SU-DHL-6 (cell line): ENCODE results near the gene GPRC5D.

Source experiments
- H2AFZ ChIP-seq: fragments of 200-600 bp; sonication (generic); 2 replicates; pipeline ENCODE4 v1.6.1; 2014; ENCODE audit warnings: low read depth, mild to moderate bottlenecking, moderate library complexity, mixed read lengths, antibody characterized with exemption, low read length; ENCODE audit not compliant: severe bottlenecking
- H3F3A ChIP-seq: fragments of 200-600 bp; shearing (Covaris generic); 2 replicates; pipeline ENCODE4 v1.6.0; 2016; ENCODE audit warnings: antibody characterized with exemption, mild to moderate bottlenecking; ENCODE audit not compliant: insufficient read depth
- H3K27ac ChIP-seq: fragments of 200-600 bp; sonication (generic); 2 replicates; pipeline ENCODE4 v1.5.1; 2016; ENCODE audit warnings: low read depth, mild to moderate bottlenecking, low read length, moderate library complexity, mixed read lengths
- H3K27me3 ChIP-seq: fragments of 200-600 bp; sonication (generic), shearing (Covaris generic); 2 replicates; pipeline ENCODE4 v1.6.0; 2014; ENCODE audit warnings: mild to moderate bottlenecking, low read length
- H3K36me3 ChIP-seq: fragments of 200-600 bp; sonication (generic); 2 replicates; pipeline ENCODE4 v1.6.1; 2014; ENCODE audit warnings: mild to moderate bottlenecking, low read length, mixed read lengths
- H3K4me2 ChIP-seq: fragments of 300-600, 200-600 bp; shearing (Covaris generic), sonication (generic); 2 replicates; pipeline ENCODE4 v1.6.0; 2014; ENCODE audit warnings: low read length, low read depth, mild to moderate bottlenecking; ENCODE audit not compliant: poor library complexity, severe bottlenecking
- H3K4me3 ChIP-seq: fragments of 200-600 bp; sonication (generic); 2 replicates; pipeline ENCODE4 v1.5.1; 2014; ENCODE audit warnings: antibody characterized with exemption, low read length, mild to moderate bottlenecking, mixed read lengths; ENCODE audit not compliant: insufficient read depth, poor library complexity, severe bottlenecking
- H3K79me2 ChIP-seq: fragments of 200-600 bp; sonication (generic); 2 replicates; pipeline ENCODE4 v1.6.1; 2014; ENCODE audit warnings: mild to moderate bottlenecking, low read length, moderate library complexity; ENCODE audit not compliant: insufficient read depth
- H3K9ac ChIP-seq: fragments of 200-600 bp; sonication (generic); 2 replicates; pipeline ENCODE4 v1.7.0; 2014; ENCODE audit warnings: mild to moderate bottlenecking, low read length
- H3K9me2 ChIP-seq: fragments of 200-600 bp; sonication (generic); replicated peaks from 2 replicates; pipeline ENCODE4 v1.6.1; 2014; ENCODE audit warnings: low read length; ENCODE audit not compliant: insufficient read depth
- H3K9me3 ChIP-seq: fragments of 200-600 bp; sonication (generic); 2 replicates; pipeline ENCODE4 v1.6.1; 2014; ENCODE audit warnings: low read length, mixed read lengths; ENCODE audit not compliant: insufficient read depth
- H4K20me1 ChIP-seq: fragments of 200-600 bp; sonication (generic); 2 replicates; pipeline ENCODE4 v1.6.1; 2014; ENCODE audit warnings: low read depth, mild to moderate bottlenecking, antibody characterized with exemption, low read length, moderate library complexity, mixed read lengths
- EZH2phosphoT487 ChIP-seq: fragments of 200-600 bp; sonication (generic), shearing (Covaris generic); conservative IDR thresholded peaks from 2 replicates; pipeline ENCODE4 v1.6.1; 2018; ENCODE audit warnings: mild to moderate bottlenecking, antibody characterized with exemption, low read length, moderate library complexity, mixed read lengths
- TF ChIP-seq, protein P1 (sequence below): fragments of 200-600 bp; sonication (generic); IDR thresholded peaks from one replicate; pipeline ENCODE4 v1.5.1; 2017; ENCODE audit warnings: antibody characterized with exemption, mild to moderate bottlenecking, low read length, moderate library complexity; ENCODE audit not compliant: insufficient read depth, poor library complexity, severe bottlenecking

GPRC5D gene

DNA sequence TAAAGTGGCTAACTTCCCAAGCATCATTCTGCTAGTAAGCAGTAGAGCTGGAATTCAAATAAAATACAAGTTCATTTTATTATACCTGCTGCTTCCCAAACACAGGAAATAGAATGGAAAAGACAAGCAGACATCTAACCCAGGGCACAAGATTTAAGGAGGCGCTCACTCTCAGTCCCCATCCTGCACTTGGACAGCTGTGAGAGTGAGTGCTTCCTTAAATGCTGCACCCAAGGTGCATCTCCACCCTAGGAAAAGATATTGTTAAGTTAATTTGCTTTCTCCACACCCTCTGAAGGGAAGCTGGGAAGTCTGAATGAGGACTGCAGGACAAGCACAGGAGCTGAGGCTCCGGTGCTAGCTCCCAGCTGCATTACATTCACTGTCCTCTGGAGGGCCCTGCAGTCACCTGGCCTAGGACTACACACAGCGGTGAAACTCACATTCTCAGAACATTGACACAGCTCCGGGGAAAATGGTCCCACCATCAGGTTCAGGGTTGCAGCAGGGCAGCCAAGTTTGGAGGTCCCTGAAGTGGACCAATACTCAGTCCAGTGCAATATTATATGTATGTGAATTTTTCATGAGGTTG, 33.9 kb upstream of the GPRC5D start:
- Histone ChIP-seq H3K4me2 (no peak overlapping the region), H3K9me3 (no peaks in the 10 kb centered on the region), H3K36me3 (no peaks in the 10 kb centered on the region), H3K27ac (no peak overlapping the region), H3K9me2 (no peaks in the 10 kb centered on the region), H3K4me3 (no peak overlapping the region), H4K20me1 (no peaks in the 10 kb centered on the region), H2AFZ (no peak overlapping the region), H3K79me2 (no peaks in the 10 kb centered on the region), H3K9ac (no peak overlapping the region), H3K27me3 (no peaks in the 10 kb centered on the region), H3F3A (no peaks in the 10 kb centered on the region)
- TF ChIP-seq, protein P1, sequence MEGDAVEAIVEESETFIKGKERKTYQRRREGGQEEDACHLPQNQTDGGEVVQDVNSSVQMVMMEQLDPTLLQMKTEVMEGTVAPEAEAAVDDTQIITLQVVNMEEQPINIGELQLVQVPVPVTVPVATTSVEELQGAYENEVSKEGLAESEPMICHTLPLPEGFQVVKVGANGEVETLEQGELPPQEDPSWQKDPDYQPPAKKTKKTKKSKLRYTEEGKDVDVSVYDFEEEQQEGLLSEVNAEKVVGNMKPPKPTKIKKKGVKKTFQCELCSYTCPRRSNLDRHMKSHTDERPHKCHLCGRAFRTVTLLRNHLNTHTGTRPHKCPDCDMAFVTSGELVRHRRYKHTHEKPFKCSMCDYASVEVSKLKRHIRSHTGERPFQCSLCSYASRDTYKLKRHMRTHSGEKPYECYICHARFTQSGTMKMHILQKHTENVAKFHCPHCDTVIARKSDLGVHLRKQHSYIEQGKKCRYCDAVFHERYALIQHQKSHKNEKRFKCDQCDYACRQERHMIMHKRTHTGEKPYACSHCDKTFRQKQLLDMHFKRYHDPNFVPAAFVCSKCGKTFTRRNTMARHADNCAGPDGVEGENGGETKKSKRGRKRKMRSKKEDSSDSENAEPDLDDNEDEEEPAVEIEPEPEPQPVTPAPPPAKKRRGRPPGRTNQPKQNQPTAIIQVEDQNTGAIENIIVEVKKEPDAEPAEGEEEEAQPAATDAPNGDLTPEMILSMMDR: no peak

DNA sequence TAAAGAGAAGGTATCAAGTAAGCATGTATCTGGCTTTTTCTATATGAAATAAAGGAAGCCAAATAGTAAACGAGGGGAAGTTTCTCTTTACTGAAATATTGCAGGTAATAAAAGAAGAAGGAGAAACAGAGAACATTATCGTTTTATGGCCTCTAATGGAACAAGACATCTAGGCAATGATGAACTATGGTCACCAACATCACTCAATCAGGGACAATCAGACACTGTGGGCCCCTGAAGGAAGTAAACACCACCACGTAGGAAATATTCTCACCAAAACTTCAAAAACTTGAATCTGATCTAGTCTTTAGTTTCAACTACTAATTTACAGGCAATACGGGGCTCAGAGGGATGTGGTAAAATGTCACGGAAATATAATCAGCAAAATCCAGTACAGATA, 32.2 kb upstream of the GPRC5D start:
- no peaks in the 10 kb centered on the region for H4K20me1 ChIP-seq
- no peaks in the 10 kb centered on the region for H3K36me3 ChIP-seq
- H3K9me3 ChIP-seq: no peaks in the 10 kb centered on the region
- H3K9me2 ChIP-seq: no peaks in the 10 kb centered on the region
- H3K27ac ChIP-seq: no peak overlapping the region
- no peak overlapping the region for H3K9ac ChIP-seq
- TF ChIP-seq, protein P1: no peak
- TF ChIP-seq EZH2phosphoT487: no peak
- no peak overlapping the region for H2AFZ ChIP-seq
- no peak overlapping the region for H3K4me3 ChIP-seq
- H3F3A ChIP-seq: no peaks in the 10 kb centered on the region
- no peak overlapping the region for H3K4me2 ChIP-seq
- H3K27me3 ChIP-seq: no peaks in the 10 kb centered on the region
- no peaks in the 10 kb centered on the region for H3K79me2 ChIP-seq

DNA sequence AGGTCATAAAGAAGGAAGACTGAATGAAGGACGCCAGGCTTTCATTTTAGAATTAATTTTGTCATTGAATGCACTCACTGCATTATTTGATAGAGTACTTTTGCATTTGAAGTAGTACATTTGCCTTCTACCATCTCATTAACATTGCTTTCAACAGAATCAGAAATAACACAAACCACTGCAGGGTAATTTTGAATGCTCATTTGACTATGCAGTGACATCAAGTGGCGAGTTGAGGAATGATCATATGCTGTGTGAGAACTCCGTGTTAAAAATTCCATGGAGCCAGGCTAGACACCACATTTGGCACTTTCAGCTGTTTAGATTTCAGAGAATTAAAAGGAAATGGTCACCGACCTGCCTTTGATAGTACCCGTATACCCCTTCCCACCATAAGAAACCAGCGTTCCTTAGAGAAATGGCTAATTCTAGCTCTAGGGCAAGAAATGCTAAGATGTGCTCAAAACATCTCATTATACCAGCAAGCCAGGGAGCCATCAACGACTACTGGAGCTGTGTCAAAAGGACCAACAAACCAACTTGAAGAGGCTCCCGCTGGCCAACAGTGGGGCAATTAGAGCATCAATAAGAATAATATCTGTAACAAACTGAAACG, 31.6 kb upstream of the GPRC5D start:
- H3K36me3 ChIP-seq: no peaks in the 10 kb centered on the region

More for the DNA sequence above, 31.6 kb upstream of the GPRC5D start:
- no peaks in the 10 kb centered on the region for H3K27me3 ChIP-seq
- no peaks in the 10 kb centered on the region for H4K20me1 ChIP-seq
- H3F3A ChIP-seq: no peaks in the 10 kb centered on the region
- no peaks in the 10 kb centered on the region for H3K79me2 ChIP-seq
- no peak overlapping the region for H3K9ac ChIP-seq
- H3K27ac ChIP-seq: no peak overlapping the region
- H3K4me3 ChIP-seq: no peak overlapping the region
- H3K4me2 ChIP-seq: no peak overlapping the region
- no peak overlapping the region for H2AFZ ChIP-seq
- no peaks in the 10 kb centered on the region for H3K9me3 ChIP-seq
- no peaks in the 10 kb centered on the region for H3K9me2 ChIP-seq
- TF ChIP-seq, protein P1: no peak
